Stomach (tissue), 4 donors: ENCODE data around the gene FAM8A1.

Experiments used
- CTCF ChIP-seq, 7 experiments: fragments of 450-650 bp in 4 of 7; fragments of 200-600 bp in 3 of 7; sonication (generic) in 3 of 7; IDR thresholded peaks; one replicate each; pipeline ENCODE4 v1.5.1; 2016 to 2019; ENCODE audit warnings: antibody characterized with exemption in 7 of 7, control low read depth in 2 of 7, mild to moderate bottlenecking in 1 of 7
- POLR2A ChIP-seq, 4 donors: fragments of 450-650 bp; IDR thresholded peaks; one replicate each; pipeline ENCODE4 v1.6.1; 2016; ENCODE audit warnings: antibody characterized with exemption in 4 of 4, control low read depth in 2 of 4, mild to moderate bottlenecking in 1 of 4, moderate library complexity in 1 of 4
- POLR2AphosphoS5 ChIP-seq, 3 donors: sonication (generic); formaldehyde crosslinking; IDR thresholded peaks; one replicate each; pipeline ENCODE4 v1.6.1; 2016; ENCODE audit warnings: antibody characterized with exemption in 3 of 3

- no peak for TF ChIP-seq POLR2A (IDR thresholded peaks at IDR 0.05)
- no peak for TF ChIP-seq CTCF (IDR thresholded peaks at IDR 0.05)
- TF ChIP-seq POLR2AphosphoS5 (IDR thresholded peaks at IDR 0.05) = no peak
Observed at GRCh38 chr6:17596085-17596484, 4.0 kb upstream of the FAM8A1 start.
